Central memory CD4-positive, alpha-beta T cell (primary cell): Measurements from ENCODE around the gene EVA1B.
A peak's percentile ranks its signal among the peaks of the same experiment; 100 is the strongest.

Experiments
- DNase-seq: peaks from one replicate; pipeline ENCODE4 v3.0.0; 2022

The EVA1B gene

DNA sequence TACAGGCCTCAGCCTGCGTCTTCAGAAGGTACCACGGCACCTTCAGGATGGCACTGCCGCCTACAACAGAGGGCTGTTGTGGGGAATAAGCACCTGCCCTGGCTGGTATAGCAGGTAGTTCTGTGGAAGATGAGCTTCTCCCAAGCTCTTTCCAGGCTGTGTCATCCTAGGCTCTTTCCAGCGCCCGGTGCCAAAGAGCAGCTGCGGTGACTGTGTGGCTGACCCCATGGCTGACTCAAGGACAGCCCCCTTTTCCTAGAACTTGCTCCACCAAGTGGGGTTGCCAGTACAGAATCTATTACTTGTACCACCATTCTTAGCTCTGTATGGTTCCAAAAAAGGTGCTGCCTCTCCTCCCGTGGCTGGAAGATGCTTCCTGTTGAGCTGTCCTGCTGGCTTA is 21.9 kb upstream of the EVA1B start:
- no peak for DNase-seq

DNA sequence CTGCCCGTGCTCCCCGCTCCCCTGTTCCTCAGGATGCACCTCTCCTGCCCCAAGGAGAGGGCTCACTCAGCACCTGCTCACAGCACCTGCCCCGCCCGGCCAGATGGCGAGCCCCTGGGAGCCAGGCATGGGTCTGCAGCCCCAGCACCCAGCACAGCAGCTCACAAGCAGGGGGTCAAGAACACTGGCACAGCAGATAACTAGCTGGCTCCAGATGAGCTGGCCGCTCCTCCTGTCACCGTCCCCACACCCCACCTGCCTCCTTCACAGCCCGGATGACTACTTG is 20.9 kb upstream of the EVA1B start:
- DNase-seq: no peak

DNA sequence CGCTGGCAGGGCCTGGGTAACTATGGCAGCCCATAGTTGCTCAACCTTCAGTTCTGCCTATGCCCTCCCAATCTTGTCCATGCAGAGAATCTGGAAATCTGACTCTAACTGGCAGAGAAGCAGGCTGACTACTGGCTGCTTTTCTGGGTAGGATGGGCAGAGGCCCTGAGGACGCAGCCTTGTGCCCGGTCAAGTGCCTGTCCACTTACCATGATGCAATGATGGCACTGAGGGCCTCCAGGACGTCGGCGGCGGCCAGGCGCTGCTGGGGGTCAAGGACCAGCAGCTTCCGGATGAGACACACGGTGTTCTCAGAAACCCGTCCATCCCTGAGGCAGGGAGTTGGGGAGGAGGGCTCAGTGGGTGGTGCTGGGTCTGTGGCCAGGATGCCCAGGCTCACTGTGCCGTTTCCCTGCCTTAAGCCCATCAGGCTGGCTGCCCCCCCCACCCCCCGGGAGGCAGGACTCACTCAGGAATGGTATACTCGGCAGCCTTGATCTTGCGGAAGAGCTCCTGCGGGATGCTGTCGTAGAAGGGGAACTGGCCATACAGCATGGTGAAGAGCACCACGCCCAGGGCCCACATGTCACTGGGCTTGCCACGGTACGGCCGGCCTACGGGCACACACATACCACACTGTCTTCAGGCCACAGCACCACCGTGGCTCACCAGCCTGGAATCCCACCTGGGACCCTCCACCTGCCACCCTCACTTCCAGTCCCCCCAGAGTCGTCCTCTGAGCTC is 20.4 kb upstream of the EVA1B start:
- DNase-seq: no peak

DNA sequence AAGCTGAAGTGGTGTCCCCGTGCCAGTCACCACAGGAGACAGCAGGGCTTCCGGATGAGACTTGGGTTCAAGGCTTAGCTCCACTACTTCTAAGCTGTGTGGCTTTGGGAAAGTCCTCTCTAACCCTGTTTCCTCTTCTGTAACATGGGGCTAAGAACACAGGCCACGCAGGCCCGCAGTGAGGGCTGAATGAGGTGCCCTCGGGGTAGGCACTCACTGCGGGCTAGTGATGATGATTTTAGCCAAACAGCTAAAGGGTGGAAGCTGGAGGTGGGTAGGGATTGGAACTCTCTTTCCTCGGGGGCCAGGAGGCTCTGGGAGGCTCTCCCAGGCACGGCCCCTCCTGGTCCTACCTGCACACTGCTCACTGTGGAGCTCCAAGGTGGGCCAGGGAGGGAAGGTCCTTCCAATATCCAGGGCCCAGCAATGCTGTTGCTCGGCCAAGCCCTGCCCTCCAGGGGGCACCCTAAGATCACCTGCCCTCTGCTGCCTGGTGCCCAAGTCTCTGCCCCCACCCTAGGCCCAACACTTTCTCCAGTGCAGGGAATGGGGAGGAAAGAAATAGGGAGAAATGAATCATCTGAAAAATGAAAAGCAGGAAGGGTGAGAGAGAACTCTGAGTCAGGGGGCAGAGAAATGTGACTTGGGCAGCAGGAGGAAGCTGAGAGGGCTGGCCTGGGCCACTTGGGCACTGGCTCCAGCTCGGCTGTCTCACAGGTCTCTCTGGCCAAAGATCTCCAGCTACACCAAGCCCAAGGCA is 19.2 kb upstream of the EVA1B start:
- peak; percentile 49 for DNase-seq

DNA sequence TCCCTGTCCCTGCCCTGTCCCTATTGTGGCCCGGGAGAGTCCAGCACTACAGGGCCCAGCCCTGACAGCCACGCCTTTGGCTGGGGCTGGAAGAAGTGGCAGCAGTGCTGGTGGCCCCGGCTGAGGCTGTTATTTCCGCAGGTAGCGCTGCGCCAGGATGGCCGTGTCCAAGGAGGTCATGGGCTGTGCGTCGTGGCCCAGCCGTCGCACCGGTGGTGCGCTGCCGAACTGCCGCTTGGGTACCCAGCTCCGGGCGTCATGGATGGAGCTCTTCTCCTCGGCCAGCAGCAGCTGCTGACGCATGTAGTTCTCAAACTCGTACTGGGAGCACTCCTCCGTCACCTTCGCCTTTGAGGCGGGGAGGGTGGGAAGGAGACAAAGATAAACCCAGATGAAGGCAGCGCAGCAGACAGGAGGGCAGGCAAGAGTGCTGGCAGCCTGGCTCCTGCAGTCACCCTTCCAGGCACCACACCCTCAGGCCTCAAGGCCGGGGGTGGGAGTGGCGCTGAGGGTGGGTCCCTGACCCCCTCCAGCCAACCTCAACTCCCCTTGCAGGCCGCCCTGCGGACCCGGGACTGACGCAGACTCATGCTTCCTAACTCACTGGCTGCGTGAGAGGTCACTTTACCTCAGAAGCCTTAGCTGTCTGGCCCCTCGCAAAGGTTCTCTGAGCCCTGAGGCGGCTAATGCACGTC is 18.3 kb upstream of the EVA1B start:
- no peak for DNase-seq

DNA sequence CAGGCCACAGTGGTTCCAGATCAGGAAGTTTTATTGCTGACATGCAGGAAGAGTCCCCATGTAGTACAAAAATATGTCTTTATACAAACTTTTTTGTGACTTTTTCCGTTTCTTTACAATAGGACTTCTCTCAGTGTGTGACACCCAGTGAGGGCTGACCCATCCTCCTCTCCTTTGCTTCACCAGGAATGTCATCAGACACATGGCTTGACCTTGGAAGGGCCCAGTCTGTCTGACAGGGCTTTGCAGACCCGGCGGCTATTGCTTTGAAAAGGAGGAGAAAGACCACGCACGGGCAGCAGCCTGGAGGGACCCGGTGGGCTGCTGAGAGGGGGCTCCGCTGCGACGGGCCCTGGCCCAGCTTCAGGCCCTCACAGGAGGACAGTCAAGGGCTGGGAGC is 16.2 kb upstream of the EVA1B start:
- DNase-seq: no peak

DNA sequence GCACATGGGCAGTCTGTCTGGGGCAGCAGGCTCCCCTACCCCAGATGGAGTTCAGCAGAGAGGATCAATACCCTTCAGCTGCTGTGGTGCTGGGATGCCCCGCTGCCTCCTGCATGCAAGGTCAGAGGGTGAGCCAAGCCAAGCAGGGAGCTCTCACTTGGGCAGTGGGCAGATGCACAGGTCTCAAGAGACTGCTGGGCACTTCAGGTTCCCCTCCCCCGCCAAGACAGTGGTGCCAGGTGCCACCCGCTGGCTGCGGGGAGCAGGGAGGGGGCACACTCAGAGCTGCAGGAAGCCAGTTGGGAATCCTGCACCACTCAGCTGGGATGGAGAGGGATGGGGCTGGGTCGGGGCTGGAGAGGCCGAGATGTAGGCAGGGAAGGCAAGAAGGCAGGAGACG is 15.8 kb upstream of the EVA1B start:
- no peak for DNase-seq

DNA sequence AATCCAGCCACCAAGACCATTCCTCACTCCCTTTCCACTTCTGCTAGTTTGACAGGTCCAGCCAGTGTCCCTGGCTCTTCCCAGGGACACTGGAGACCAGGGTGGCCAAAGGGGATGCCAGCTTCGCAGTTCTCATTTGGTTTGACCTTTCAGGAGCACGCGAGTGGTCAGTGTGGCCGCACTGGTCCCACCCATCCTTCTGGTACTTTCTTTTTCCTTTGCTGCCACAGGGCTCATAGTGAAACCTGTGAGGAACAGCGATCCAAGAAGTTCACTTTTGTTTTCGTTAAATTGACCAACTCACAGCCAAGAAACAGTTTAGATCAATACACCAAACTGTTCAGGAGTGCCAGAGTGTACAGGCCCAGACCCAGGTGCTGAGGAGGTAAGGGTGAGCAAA is 14.4 kb upstream of the EVA1B start:
- no peak for DNase-seq

DNA sequence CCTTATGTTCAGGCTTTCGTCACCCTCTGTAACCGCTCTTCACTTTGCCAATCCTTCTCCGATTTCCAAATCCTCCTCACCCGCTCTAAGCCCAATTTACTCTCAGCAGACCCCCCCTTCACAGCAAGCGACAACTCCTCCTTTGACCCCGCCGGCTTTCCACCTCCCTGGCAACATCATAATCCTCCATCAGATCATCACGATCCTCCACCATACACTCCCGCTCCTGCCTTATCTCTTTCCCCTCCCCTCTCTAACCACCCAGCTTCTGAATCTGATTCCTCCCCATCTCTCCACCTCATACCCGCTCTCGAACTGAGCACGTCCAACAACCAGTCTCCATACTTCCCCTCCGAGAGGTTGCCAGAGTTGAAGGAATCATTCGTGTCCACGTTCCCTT is 7.5 kb upstream of the EVA1B start:
- no peak for DNase-seq

DNA sequence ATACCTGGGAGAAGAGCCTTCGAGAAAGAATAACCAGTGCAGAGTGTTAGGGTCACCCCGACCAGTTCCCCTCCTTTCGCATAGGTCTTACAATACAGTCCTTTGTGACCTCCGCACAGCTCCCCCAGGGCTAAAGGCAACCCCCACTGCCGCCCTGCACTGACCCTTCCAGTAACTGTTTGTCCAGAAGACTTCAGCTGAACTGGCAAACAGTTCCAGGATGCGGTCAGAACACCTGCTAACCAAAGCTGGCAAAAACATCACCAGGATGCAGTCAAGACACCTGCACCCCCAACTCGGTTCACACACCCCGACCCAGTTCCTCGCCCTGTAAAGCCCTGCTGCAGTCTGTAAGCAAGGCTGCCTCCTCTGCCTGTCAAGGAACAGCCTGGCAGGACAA is 6.4 kb upstream of the EVA1B start:
- DNase-seq: no peak

DNA sequence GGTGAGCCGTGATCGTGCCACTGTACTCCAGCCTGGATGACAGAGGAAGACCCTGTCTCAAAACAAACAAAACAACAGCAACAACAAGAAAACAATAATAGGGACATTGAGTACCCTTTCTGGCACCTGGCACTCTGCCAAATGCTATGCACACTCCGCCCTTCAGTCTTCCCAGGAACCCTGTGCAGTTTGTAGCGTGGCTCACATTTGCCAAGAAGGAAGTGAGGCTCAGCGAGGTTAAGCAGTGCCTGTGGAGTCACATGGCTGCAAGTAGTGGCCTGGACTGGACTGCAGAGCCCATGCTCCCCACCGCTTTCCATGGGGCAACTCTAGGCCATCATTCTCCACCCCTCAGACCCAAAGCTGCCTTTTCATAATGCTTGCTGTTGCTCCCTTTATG is 5.3 kb upstream of the EVA1B start:
- no peak for DNase-seq

DNA sequence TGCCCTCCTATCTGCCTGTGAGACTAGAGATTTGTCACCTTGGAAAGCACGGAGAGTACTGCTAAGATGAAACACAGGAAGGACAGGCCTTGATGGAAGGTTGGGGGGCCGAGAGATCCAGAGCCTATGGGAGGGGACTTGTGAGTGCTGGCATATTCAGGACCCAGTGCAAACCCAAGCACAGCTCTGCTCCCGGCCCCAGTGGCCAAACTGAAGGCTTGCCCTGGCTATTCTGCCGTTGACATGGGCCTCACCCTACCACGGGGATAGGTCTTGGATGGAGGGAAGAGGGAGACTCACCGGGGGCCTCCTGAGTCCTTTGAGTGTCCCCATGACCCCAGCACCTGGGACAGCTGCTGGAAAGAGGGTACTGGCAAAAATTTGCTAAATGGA is 4.6 kb upstream of the EVA1B start:
- DNase-seq: no peak

DNA sequence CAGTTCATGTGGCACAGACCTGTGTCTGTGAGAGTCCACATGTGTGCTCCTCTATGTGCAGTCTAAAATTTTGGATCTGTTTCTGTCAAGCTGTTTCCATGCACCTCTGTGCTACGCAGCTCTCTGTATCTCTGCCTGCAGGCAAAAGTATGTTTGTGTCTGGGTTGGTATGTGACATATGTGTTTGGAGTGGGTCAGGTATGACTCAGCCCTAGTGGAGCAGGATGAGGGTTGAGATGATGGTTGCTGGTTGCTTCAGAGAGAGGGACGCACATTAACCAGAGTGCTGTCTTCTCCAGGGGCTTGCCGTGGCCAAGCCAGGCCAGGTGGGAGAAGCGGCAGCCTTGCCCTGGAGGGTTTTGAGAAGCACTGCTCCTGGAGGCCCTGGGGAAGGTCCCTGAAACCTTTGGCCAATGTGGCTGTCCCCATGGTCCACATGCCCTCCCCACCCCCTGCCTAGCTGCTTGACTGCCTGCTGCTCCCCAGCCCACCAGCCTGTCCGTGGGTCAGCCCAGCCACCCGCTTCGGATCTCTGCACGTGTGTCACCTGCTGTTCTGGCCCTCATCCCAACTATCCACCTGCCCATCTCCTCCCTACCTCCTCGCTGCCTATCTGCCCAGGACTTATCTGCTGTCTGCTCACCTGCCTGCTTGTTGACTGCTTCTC is 4.1 kb upstream of the EVA1B start:
- no peak for DNase-seq

DNA sequence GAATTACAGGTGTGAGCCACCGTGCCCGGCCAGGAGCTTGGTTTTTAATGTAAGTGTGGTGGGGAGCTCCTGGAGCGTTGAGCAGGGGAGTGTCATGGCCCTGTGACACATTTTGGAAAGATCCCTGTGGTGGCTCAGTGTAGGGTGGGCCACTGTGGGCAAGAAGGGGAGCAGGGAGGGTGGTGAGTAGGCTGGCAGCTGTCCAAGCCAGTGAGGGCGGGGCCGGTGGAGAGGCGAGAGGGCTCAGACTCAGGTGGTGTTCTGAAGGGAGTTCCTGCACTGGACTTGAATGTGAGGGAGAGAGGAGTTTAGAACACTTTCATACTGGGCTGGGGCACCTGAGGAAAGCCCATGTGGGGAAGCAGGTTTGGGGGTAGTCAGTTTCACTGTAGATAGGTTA is 3.1 kb upstream of the EVA1B start:
- DNase-seq: no peak

DNA sequence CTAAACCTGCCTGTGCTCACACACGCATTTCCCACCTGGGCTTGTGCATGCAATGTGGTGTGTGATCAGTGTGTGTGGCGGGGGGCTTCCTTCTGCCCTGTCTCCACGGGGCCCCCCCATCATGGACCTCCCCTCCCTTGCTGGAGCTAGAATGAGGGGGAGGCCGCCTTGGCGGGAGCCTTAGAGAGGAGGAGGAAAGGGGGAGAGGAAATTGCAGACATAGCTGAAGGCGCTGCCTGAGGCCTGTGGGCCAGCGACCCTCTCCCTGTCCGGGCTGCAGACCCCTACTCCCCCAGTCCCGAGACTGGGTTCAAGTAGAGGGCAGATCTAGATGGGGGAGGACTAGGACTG is 883 bp upstream of the EVA1B start:
- no peak for DNase-seq

DNA sequence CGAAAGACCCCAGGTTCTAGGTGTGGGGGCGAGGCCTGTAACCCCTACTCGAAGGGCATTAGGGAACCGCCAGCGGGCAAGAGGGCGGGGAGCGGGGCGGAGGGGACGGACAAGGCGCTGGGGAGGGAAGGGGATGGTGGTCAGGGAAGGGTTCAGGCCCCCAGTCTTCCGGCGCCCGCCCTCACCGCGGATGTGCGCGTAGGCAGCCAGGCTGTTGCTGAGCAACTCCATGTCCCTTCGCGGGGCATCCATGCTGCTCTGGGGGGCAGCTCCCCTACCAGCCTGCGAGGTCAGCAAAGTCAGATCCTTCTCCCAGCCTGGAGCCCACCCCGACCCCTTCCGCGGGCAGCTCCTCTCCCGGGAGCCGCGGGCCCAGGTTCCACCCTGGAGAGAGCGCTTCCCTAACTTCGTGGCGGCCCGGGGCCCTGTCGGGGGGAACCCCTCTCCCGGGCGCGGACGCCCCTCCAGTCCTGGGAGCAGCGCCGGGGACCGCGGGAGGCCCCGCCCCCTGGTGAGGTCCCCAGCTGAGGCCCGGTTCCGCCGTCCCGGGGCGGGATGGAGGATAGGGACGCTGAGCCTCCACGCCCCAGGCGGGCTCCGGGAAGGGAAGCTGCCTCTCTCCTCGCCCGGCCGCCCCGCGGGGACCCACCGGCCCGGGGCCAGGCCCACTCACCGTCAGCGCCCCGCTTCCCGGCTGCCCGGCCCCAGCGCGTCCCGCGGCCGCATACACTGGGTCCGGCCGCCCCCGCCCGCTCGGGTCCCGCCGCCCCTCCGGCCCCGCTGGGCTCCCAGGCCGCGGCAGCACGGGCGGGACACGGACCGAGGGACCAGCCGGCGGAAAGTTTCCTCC is 434 bp downstream of the EVA1B start:
- DNase-seq: peak; percentile 29

DNA sequence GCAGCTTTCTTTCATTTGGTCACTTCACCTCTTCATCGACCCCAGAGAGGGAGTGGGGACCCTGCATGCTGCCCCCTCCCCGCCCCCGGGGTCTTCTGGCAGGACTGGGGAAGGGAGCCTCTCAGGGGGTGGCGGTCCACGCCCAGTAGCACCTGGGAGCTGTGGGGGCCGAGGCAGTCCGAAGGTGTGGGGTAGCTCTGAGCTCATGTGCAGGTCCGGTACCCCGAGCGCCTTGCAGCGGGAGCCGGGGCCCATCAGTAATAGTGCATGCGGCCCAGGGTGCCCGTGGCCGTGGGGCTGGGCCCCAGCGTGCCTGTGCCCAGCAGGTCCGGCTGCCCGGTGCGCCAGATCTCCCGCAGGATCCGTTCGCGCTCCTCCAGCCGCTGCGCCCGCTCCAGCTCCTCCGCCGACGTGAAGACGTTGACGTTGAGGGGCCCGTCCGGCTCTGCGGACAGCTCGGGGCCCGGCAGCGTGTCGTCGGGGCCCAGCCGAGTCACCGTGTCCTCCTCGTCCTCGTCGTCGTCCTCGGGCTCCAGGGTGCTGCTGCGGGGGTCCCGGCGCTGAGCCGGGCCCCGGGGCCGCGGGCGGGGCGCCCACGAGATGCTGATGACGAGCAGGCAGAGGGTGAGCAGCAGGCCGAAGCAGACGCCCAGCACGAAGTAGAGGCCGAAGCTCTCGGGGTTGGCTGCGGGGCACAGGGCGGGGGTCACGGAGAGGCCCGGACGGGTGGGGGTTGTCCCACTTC is 1.2 kb downstream of the EVA1B start:
- DNase-seq: no peak

DNA sequence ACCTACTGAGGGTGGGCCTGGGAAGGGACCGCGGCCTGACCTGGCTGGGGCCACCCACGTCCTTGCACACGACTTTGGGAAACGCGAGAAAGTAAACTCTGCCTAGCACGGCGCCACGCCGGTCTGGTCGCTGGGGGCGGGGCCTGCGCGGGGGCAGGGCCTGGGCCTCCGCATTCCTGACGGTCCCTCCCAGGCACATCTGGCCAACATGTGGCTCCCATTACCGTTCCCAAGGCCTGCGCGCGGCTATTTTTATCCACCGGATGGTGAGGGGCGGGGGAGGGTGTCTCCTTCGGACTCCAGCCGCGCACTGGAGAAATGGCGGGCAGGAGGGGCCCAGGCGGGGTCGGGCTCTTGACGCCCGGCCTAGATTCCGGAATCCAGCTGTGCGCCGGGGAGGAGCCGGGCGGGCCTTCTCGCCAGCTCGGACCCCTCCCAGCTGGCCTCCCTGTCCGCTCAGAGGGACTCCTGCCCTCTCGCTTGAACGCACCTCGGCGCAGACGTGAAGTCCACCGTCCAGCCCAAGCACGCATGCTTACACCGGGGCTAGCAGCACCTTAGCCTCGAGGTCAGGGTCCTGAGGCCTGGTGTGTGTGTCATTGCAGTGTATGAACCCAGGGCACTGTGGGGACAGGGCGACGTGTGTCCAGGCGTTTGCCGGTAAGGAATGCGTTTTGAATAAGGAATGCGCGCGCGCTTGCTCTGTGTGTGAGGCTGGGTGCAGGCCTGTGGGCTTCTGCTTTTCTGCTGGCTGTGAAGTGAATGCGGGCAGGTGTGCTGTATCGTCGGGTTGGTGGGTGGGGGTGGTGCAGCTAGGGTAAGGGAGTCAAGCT is 2.1 kb downstream of the EVA1B start:
- no peak for DNase-seq

DNA sequence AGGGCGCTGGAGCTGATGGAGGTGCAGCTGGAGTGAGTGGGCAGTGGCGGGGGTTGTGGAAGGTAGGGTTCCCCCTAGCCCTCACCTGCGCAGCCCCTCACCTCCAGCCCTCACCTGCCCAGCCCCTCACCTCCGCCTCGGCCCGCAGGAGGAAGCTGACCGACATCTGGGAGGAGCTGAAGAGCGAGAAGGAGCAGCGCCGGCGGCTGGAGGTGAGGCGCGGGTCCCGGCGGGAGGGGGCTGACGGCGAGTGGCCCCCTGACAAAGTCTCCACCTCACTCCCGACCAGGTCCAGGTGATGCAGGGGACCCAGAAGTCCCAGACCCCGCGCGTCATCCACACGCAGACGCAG is 2.7 kb downstream of the EVA1B start:
- DNase-seq: no peak

DNA sequence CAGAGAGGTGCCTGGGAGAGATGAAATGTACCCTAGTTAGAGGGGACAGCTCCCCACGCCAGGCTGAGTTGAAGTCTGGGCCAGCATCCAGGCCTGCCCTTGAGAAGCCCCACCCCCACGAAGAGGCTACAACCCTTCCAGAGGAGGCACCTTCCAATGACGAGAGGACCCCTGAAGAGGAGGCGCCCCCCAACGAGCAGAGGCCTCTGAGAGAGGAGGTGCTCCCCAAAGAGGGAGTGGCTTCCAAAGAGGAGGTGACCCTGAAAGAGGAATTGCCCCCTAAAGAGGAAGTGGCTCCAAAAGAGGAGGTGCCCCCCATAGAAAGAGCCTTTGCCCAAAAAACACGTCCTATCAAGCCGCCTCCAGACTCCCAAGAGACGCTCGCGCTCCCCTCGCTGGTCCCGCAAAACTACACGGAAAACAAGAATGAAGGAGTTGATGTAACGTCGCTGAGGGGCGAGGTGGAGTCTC is 3.1 kb downstream of the EVA1B start:
- DNase-seq: no peak

DNA sequence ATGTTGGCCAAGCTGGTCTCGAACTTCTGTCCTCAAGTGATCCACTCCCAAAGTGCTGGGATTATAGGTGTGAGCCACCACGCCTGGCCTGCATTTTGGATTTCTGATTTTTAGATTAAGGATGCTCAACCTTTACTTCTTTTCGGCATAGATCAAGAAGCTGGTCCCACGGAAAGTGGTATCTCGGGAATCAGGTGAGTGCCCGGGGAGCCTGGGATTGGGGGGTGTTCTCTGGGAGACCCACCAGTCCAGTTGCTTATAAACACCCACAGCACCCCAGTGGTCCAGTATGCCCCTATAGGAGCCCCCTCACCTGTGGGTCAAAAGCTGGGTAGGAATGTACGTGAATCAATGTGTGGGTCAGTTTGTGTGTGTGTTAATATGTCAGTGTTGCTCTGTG is 14.0 kb downstream of the EVA1B start:
- no peak for DNase-seq
